ENCODE measurements around the gene NEK9. TPM values are rescaled to one million over a fixed set of nuclear protein-coding genes. Genes with fewer than 3 reads are reported as not detected.

Gene NEK9
- total and polyA plus RNA-seq, 8 donors: 12.5 to 225 (median 30.4) TPM

DNA sequence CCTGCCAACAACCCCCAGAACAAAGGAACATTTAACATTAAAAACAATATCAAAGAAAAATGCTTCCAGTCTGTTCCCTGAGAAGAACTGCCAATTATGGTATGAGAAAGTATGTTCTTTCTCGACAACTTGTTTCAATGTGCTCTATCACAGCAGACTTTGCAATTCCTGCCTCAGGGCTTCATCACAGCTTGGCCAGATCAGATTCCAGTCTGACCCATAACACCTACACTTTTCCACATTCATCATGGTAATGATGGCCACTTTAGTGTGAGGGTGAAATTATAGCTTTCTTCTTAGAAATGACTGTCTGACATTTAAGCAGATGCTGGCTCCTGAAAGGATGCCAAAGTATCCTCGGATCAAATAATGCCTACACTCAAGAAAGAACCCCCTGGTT, 17.0 kb downstream of the NEK9 start:
- Histone ChIP-seq H3K9me3 (no peaks in the 10 kb centered on the region), H3K4me1 (no peaks in the 10 kb centered on the region), H3K27ac (no peak overlapping the region), H3K36me3 (peaks cover 64 to 100% (median 100%) of the 10 kb centered on the region in 4 donors), H3K4me3 (no peak overlapping the region), H3K27me3 (no peaks in the 10 kb centered on the region)
- intact Hi-C loops (cut with DNase I; ENCODE audit: low total_unique reads): no loop called here
- TF ChIP-seq, protein P1, sequence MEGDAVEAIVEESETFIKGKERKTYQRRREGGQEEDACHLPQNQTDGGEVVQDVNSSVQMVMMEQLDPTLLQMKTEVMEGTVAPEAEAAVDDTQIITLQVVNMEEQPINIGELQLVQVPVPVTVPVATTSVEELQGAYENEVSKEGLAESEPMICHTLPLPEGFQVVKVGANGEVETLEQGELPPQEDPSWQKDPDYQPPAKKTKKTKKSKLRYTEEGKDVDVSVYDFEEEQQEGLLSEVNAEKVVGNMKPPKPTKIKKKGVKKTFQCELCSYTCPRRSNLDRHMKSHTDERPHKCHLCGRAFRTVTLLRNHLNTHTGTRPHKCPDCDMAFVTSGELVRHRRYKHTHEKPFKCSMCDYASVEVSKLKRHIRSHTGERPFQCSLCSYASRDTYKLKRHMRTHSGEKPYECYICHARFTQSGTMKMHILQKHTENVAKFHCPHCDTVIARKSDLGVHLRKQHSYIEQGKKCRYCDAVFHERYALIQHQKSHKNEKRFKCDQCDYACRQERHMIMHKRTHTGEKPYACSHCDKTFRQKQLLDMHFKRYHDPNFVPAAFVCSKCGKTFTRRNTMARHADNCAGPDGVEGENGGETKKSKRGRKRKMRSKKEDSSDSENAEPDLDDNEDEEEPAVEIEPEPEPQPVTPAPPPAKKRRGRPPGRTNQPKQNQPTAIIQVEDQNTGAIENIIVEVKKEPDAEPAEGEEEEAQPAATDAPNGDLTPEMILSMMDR (IDR thresholded peaks at IDR 0.05): no peak
- TF ChIP-seq EP300 (IDR thresholded peaks at IDR 0.05) (no peak), POLR2AphosphoS5 (IDR thresholded peaks at IDR 0.05) (no peak), POLR2A (IDR thresholded peaks at IDR 0.05) (no peak)
- 80 to 96% (median 89%) methylated on average over 2 of the region's 2 CpGs for WGBS, 5 donors
- no peak for DNase-seq

DNA sequence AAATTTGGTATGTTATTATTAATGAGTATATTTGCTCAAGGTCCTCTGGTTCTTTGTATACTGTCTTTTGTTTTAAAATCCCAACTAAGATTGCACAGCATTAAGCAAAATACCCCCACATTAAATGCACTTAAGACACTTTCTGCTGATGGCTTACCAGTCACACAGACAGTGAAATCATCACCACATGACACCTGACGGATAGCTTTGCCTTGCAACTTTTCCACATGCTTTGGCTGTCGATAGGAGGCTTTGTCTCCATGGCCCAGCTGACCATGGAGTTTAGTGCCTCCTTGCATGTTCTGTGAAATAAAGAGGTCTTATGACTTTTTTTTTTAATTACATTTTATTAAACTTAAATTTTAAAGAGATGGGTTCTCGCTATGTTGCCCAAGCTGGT, 19.7 kb downstream of the NEK9 start:
- Histone ChIP-seq H3K4me1 (no peaks in the 10 kb centered on the region), H3K4me3 (no peak overlapping the region), H3K9me3 (no peaks in the 10 kb centered on the region), H3K36me3 (peaks cover 69 to 100% (median 100%) of the 10 kb centered on the region in 4 donors), H3K27me3 (no peaks in the 10 kb centered on the region), H3K27ac (no peak overlapping the region)
- 62 to 92% (median 67%) methylated on average over 3 of the region's 3 CpGs for WGBS, 5 donors
- TF ChIP-seq POLR2AphosphoS5 (IDR thresholded peaks at IDR 0.05): no peak
- TF ChIP-seq, protein P1 (IDR thresholded peaks at IDR 0.05): no peak
- no peak for TF ChIP-seq EP300 (IDR thresholded peaks at IDR 0.05)
- no peak for TF ChIP-seq POLR2A (IDR thresholded peaks at IDR 0.05)
- no peak for DNase-seq
- intact Hi-C loops (cut with DNase I; ENCODE audit: low total_unique reads): no loop called here

DNA sequence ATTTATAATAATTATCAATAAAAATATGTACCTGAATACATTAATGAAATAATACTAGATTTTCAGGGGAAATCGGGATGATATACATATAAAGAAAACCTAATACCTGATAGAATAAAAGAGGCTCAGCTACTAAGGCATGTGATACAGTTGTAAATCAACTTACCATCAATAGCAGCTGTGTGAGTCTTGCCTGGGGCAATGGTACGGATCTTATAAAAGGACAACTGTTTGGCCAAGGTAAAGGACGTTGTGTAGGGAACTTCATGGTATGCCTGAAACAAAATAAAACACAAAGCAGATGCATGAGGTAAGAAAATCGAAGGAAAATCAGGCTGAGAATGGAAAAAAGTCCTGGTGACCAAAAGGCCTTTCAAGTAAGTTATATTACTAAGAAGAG, 25.4 kb downstream of the NEK9 start:
- H3K9me3 ChIP-seq: no peaks in the 10 kb centered on the region
- 86 to 94% (median 87%) methylated on average over 4 of the region's 4 CpGs for WGBS, 5 donors
- DNase-seq: no peak
- peaks cover 56 to 100% (median 100%) of the 10 kb centered on the region in 4 donors for H3K36me3 ChIP-seq
- H3K27ac ChIP-seq: no peak overlapping the region
- no peak overlapping the region for H3K4me3 ChIP-seq
- H3K4me1 ChIP-seq: no peaks in the 10 kb centered on the region
- no peak for TF ChIP-seq POLR2A (IDR thresholded peaks at IDR 0.05)
- TF ChIP-seq, protein P1 (IDR thresholded peaks at IDR 0.05): no peak
- no peak for TF ChIP-seq POLR2AphosphoS5 (IDR thresholded peaks at IDR 0.05)
- no peak for TF ChIP-seq EP300 (IDR thresholded peaks at IDR 0.05)
- intact Hi-C loops (cut with DNase I; ENCODE audit: low total_unique reads): no loop called here
- no peaks in the 10 kb centered on the region for H3K27me3 ChIP-seq

DNA sequence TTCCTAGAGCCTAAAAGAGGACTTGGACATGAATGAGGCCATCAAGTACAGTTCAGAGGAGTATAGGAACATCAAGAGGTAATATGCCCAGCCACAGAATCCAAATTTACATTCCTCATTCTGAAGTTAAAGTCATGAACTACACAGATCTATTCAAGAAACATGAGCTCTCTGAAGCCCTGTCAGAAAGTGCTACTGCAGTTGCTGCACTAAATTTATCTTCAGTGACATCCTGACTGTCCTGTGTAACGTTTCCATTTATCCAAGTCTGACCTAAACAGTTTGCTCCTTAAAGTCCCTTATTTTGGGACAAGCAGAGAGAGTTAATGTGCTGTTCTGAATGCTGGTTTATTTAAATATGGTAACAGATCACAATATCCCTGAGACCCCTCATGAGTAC, 28.2 kb downstream of the NEK9 start:
- Histone ChIP-seq H3K9me3 (no peaks in the 10 kb centered on the region), H3K4me1 (no peaks in the 10 kb centered on the region), H3K36me3 (peaks cover 54 to 100% (median 100%) of the 10 kb centered on the region in 4 donors), H3K27me3 (no peaks in the 10 kb centered on the region), H3K4me3 (no peak overlapping the region), H3K27ac (no peak overlapping the region)
- intact Hi-C loops (cut with DNase I; ENCODE audit: low total_unique reads): no loop called here
- no peak for DNase-seq
- 50 to 73% (median 71%) methylated on average over 1 of the region's 1 CpG for WGBS, 5 donors
- no peak for TF ChIP-seq EP300 (IDR thresholded peaks at IDR 0.05)
- no peak for TF ChIP-seq POLR2A (IDR thresholded peaks at IDR 0.05)
- TF ChIP-seq, protein P1 (IDR thresholded peaks at IDR 0.05): no peak
